ENCODE measurements around the gene CKAP2L.
"Not testable (repeated sequence)": the region's sequence is repeated elsewhere in the genome, so short reads cannot be mapped to it uniquely, and the experiment has no call there.

Gene CKAP2L

DNA sequence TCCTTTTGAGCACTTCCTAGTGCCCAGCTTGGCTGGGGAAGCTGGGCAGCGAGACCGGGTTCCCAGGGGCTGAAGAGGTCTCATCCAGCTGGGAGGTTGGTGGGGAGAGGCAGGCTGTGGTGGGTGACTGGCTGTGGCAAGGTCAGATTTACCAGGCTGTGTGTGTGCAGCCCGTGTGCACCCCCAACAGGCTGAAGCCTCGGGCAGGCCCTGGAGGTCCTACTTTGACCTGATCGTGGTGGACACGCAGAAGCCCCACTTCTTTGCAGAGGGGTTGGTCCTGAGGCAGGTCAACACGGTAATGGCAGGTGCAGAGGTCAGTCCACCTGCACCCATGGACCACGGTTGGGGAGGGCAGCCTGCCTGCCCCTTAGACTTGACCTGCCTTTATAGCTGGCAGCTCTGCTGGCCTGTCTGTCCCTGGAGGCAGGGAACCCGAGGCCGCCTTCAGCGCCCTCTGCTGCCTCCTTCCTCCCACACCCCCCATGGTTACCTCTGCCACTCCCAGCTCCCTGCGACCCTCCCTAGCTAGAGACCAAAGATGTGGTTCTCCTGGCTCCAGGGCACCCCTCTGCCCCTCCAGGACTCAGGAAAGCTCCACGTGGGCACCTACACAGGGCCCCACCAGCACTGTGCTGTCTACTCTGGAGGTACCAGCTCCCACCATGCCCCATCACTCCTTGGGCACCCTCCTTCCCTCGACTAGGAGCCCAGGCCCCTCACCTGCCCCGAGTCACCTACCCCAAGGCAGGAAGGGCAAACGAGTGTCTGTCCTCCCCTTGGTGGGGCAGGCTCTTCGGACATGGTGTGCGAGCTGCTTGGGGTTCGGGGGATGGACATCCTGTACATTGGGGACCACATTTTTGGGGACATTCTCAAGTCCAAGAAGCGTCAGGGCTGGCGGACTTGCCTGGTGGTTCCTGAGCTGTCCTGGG, 39.6 kb downstream of the CKAP2L start:
- DNase-seq = no peak

DNA sequence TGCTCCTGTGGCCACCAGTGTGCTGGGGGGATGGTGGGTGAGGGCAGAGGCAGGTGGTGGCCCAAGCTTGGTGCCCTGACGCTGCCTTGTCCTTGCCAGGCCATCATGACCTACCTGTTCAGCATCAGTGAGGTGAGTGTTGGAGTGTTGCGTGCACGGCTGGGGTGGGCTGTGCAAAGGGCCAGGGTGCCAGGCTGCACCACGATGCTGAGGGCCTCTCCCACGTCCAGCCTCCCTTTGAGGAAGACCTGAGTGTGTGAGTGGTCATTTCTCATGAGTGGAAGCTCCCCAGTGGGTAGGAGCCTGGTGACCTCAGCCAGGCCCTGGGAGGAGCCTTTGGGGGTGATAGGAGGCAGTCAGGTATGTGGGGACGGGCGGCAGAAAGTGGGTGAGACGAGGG, 40.4 kb downstream of the CKAP2L start:
- no peak for DNase-seq

DNA sequence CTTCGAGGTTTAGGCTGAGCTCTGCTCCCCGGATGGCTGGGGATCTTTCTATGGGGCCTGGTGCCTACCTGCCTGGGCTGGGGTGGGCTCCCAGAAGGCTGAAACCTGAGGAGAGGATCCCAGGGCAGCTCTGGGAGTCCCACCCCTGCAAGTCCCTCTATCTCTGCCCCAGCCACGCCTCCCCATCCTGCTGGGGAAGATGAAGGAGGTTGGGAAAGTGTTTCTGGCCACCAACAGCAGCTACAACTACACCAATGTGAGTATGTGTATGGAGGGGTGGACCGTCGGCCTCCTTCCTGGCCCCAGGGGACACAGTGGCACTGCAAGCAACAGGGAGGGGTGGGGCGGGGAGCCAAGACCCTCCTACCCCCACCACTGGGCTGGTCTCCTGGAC, 40.9 kb downstream of the CKAP2L start:
- no peak for DNase-seq

DNA sequence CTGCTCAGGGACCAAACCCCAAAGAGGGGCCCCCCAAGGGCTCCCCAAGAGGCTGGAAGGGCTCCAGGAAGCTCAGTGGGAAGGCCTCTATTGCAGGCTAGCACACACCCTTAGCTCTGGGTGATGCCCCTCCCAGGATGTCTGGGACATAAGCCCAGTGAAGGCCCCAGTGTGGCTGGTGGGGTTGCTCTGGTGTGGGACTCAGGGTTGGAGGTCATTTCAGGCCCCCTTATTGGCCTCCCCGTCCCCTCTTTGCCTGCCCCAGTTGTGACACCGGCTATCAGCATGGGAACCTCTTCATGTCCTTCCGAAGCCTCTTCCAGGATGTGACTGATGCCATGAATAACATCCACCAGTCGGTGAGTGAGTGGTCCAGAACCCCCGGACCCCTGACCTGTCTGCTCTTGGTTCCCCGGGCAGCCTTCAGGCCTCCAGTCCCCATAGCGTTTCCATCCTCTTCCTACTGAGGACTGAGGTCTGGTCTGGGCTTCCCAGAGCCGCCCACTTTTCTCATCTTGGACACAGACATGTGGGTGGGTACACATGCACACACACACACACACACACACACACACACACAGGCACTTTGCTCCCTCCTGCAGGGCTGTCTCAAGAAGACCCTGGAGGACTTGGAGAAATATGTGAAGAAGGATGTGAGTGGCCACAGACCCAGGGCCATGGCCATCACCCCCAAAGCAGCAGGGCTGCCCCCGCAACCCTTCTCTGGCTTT, 41.4 kb downstream of the CKAP2L start:
- DNase-seq = no peak

DNA sequence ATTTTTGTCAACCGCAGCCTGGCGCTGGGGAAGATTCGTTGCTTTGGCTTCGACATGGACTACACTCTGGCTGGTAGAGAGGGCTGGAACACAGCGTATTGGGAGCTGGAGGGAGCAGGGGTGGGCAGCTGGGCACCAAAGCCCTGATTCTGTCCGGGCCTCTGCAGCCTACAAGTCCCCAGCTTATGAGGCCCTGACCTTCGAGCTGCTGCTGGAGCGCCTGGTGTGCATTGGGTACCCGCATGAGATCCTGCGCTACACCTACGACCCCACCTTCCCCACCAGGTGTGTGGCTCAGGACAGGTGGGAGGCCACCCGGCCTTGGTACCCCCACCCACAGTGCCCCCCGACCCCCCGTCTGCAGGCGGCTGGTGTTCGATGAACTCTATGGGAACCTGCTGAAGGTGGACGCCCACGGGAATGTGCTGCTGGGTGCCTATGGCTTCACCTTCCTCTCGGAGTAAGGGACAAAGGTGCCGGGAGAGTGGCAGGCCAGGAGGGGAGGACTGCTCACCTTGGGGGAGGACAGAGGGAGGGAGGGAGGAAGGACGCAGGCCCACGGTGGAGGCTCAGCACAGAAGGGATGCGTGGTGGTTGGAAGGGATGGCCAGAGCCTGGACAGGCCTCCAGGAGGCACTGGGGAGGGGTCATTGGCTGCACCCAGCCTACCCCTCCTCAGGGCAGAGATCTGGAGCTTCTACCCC, 42.4 kb downstream of the CKAP2L start:
- DNase-seq = no peak

DNA sequence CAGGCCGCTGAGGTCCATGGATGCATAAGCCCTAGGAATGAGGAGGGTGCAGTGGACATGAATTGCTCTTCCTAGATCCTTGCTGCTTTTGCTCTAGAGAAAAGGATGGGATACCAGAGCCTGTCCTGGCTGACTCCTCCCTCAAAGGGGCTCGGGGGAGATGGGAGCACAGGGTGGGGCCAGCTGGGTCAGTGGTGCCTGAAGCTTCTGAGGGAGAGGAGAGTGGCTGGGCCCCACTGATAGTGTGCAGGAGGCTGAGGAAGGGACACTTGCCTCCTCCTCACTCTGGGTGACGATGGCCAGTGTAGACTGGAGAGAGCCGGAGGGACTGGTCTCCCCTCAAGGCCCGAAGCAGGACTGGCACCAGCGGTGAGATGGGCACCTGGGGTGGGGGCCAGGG, 43.6 kb downstream of the CKAP2L start, which contains the start of gene NT5DC4:
TSS of gene NT5DC4 (plus strand) at position 236 of the 400 bp plus-strand sequence. CDS start at position 296, 60 bp downstream.
- no peak for DNase-seq

DNA sequence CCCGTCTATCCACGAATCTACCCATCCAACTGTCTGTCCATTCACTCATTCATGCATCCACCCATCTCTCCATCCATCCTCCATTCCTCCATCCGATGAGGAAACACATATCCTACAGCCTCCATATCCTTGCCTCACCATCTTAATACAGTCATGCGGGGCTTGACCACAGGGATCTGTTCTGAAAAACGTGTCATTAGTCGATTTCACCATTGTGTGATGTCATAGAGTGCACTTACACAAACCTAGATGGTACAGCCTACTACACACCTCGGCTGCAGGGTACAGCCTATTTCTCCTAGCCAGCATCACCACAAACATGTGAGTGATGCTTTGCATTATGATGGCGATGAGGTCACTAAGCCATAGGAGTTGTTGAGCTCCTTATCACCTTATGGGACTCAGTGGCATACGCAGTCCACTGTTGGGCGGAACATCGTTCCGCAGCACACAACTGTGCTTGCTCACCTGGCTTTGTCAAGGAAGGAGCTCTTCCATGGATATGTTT, 45.5 kb downstream of the CKAP2L start:
- peak; percentile 5 for DNase-seq

DNA sequence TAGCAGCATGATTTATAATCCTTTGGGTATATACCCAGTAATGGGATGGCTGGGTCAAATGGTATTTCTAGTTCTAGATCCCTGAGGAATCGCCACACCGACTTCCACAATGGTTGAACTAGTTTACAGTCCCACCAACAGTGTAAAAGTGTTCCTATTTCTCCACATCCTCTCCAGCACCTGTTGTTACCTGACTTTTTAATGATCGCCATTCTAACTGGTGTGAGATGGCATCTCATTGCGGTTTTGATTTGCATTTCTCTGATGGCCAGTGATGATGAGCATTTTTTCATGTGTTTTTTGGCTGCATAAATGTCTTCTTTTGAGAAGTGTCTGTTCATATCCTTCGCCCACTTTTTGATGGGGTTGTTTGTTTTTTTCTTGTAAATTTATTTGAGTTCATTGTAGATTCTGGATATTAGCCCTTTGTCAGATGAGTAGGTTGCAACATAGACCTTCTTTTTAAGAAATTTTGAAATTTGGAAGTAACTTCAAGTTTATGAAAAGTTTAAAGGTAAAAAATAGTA, 47.5 kb downstream of the CKAP2L start:
- not testable (repeated sequence) for DNase-seq

DNA sequence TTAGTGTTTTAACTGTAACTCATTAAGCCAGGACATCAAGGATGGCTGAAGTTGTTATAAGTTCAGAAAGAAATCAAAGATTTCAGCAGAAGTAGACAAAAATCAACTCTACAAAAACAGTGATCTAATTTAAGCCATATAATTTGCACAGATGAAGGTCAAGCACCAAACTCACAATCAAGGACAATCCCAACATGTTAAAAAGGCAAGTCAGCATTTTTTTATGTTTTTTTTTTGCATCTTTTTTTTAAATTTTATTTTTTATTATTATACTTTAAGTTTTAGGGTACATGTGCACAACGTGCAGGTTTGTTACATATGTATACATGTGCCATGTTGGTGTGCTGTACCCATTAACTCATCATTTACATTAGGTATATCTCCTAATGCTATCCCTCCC, 48.3 kb downstream of the CKAP2L start:
- not testable (repeated sequence) for DNase-seq

DNA sequence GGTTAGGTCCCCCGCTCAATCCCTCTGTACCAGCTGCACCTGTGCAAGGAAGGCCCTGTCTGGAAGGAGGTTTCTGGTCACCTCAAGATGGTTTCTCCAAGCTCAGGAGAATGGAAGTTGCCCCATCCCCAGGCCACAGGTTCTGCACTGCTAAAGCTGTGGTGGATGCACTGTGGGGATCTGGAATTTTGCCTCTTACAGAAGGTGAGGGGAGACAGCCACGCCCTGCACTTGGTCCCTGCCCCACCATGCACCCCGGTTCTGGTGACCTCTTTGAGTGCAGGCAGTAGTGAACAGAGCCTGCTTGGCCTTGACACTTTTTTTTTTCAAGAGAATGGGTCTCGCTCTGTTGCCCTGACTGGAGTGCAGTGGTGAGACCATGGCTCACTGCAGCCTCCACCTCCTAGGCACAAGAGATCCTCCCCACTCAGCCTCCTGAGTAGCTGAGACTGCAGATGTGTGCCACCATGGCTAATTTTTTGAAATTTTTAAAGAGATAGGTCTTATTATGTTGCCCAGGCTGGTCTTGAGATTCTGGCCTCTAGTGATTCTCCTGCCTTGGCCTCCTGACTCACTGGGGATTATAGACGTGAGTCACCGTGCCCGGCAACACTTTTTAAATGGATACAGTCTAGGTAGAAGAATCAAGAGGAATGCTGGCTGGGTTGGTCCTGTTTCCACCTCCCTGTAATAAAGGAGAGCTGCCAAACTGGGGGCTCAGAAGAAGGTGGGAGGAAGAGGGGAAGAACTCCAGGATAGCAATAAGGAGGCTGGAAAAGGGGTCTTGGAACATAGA, 49.4 kb downstream of the CKAP2L start:
- no peak for DNase-seq

DNA sequence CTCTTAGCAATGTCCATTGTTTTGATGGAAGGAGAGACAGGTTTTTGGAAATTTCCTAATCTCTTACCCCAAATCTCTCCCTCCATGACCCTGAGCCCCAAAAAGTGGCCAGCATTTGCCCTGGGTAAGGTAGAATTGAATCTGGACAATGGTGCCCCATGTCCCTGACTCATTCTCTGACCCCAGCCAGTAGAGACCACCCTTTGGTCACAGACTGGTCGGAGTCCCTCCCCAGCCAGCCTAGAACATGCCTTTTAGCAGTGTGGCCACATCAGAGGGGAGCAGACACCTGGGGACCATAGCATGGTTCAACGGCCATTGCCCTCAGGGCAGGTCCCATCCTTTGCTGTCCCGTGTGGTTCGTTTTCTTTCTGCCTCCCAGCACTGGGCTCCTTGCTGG, 50.1 kb downstream of the CKAP2L start:
- DNase-seq = no peak

DNA sequence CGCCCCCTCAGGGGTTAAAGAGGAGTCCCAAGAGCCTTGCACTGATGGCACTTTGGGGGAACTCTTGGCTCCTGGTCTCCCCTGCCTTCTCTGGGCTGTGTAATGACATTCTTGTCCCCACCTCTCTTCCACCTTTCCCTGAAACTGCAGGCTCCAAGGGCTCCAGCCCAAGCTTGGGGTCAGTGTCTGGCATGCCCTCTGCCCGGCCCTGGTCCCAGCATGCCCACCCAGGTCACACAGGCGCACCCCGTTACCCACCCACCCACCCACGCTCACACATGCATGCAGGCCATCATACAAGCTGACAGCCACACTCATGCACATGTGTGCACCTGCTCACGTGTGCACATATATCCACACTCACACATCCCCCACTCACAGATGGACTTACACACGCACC, 50.5 kb downstream of the CKAP2L start:
- DNase-seq = no peak

DNA sequence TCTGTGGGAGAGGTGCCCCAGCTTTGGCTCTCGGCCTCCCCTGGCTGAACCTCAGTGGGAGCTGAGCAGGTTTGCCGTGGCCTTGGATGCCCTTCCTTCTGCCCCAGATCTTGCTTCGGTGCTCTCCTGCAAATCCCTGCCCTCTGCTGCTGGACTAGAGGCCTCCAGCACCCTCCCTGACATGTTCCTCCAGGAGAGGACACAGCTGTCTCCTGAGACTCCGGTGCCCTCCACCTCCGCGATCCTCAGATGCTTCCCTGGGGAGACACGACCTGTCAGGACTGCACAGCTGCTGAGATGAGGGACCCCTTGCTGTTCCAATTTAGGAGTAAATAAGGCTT, 50.9 kb downstream of the CKAP2L start:
- no peak for DNase-seq

DNA sequence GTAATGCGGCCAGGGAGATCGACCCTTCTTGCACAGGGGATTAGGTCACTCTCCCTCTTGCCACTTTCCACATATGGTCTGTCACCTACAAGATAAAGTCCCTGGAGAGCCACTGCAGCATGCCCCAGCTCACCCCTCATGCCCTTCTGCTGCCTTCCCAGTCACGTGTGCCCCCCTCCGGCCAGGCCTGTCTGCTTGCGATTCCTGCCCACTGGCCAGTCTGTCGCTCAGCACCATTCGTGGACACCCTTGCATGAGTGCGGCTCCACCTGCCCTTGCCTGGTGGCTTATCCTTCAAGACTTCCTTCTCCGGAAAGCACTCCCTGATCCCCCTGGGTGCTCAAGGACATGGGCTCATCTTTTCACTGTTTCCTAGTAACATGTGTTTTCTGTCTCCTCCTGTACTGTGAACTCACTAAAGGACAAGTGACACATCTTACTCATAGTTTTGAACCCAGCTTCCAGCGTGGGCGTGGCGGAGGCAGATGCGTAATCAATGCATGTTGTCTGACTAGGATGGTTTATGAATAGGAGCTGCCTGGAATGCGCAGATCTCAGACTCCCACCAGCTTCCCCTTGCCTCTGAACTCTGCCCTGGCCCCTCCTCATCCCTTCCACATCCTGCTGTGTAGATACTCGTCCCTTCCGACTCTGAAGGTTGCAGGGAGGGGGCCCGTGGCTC, 51.4 kb downstream of the CKAP2L start:
- DNase-seq = no peak

DNA sequence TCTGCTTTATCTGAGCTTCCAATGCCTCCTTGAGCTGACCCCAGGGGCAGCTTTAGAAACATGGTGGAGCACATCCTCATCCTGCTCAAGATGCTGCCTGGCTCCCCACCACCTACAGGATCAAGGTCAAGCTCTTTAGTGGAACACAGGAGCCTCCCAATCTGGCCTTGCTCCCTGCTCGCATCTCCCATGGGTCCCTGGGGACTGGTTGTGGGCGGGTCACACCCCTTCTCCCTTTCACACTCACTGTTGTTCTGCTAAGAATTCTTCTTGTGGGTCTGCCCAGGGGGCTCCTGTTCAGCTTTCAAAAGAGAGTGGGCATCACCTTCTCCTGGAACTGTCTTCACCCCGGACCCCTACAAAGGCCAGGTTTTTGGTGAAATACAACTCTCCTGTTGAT, 51.9 kb downstream of the CKAP2L start:
- DNase-seq = no peak

DNA sequence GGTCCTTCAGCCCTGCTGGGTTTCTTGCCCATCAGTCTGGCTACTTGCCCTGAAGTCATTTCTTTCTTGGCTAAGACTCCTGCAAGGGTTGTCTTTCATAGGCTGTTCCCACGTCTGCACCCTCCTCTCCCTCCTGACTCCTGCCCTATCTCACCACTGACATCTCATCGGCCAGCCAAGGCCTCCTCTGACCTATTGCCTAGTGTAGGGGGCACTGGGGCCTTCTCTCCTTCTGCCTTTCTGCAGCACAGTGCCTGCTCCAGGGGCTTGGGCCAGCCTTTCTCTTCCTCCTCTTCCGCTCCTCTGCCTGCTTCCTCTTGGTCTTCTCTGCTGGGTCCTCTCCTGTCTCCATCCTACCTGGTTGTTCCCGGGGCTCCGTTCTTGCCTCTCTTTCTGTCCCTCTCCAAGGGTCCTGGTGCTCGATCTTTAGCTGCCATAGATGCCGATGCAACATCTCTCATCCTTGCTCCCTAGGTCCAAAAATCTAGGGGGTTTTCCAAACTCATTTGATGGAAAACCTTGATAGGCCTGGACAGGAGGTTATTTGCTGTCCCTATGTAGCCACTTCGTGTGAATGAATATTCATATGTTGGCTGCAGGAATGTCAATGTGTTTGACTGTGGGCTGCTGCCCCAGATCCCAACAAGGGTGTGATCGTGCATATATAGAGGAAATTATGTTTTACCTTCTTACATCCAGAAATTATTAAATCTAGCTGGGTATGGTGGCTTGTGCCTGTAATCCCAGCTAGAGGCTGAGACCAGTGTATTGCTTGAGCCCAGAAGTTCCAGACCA, 53.3 kb downstream of the CKAP2L start:
- DNase-seq = no peak

DNA sequence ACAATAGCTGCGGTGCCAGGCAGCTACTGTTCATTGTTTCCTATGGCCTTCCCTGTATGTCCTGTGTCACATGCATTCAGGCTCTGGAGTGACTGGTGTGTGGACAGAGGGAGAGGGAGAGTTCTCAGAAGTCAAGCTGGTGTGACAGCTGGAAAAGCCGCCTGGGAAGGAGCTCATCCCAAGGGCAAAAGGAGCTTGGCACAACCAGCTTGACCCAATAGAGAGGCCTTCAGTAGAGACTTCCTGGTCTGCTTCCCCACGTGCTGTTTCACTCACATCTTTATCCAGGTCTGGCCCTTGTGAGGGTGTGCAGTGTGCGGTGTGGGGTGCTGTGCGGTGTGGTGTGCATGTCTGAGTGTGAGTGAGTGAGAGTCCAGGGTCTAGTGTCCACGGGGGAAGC, 54.7 kb downstream of the CKAP2L start:
- no peak for DNase-seq

DNA sequence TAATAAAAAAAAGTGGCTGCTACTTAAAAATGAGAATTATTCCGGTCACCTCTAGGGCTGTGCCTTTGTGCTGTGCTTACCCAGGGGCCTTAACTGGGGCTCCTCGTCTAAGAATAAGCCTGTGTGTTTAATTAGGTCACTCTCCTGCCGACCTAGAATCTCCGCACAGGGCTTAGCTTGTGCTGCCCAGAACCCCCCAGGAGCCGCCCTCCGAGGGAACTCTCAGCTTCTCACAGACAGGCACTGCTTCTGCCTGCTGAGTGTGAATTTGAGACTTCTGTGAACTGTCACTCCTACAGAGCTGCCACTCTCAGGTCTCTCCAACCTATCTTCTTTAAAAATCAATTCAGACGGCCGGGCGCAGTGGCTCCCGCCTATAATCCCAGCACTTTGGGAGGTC, 55.4 kb downstream of the CKAP2L start:
- no peak for DNase-seq

DNA sequence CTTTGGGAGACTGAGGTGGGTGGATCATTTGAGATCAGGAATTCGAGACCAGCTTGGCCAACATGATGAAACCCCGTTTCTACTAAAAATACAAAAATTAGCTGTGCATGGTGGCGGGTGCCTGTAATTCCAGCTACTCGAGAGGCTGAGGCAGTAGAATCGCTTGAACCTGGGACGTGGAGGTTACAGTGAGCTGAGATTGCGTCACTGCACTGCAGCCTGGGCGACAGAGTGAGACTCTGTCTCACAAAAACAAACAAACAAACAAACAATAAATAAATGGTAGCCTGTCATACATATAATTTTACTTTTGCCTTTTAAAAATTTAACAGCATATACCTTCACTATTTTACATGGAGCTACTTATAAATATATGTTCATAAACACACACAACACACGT, 57.5 kb downstream of the CKAP2L start:
- DNase-seq = not testable (repeated sequence)

DNA sequence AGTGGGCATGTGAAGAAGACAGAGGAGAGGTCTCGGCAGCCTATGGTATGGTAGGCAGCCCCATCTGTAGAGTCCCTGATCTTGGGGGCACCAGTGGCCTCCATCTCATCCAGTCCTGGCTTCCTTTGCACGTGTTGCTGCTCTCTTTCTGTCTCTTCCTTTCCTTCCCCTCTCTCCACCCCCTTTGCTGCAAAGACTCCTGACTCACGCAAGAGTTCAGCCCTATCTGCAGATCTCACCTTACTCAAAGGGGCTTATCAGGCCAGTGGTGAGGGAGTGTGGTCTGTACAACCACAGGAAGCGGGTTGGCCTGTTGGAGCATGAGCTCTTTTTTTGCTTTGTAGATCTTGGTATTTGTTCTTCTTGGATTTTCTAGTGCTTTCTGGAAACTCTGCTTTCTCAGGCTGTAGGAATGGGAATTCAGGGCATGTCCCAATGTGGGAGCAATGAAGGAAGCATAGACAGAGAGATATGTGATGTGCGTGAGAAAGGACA, 58.2 kb downstream of the CKAP2L start:
- DNase-seq = peak; percentile 80

DNA sequence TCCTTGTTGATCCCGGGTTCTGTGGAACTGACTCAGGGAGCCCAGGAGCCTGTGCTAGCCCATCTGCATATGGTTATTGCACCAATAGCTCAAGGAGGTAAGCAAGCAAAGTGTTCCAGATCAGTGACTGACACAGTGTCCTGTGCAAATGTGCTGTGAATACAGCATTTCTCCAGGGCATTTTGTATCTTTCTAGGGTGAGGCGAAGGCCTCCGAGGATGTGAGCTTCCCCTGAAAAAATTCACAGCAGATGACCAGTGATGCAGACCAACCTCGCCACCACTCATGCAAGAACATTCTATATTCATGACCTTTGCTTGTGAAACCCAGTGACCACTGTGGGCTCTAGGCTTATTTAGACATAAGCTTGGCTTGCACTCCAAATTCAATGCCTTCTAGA, 58.8 kb downstream of the CKAP2L start:
- no peak for DNase-seq
